ENCODE results near the gene GVQW3. TPM values are rescaled to one million over a fixed set of nuclear protein-coding genes. Genes with fewer than 3 reads are reported as not detected.

GVQW3 gene
- total RNA-seq, 4 donors from 2014 or later = 0.16 to 0.89 (median 0.81) TPM

GRCh38 chr11:76443268-76443980 is 62.3 kb downstream of the GVQW3 start:
- Histone ChIP-seq H3K4me3 (peak overlapping the region; percentile 73 to 82), H3K27me3 (no peaks in the 10 kb centered on the region), H3K27ac (peak overlapping the region; percentile 91 to 100 (median 96)), H3K4me1 (peaks cover 0 to 31% (median 14%) of the 10 kb centered on the region in 3 donors), H3K9me3 (no peaks in the 10 kb centered on the region), H3K36me3 (peaks cover 0 to 15% of the 10 kb centered on the region in 2 donors)
- no peak for ATAC-seq
- 33 to 36% methylated on average over 10 of the region's 10 CpGs for WGBS, 2 donors (ENCODE audit: low coverage in 1 of 2)
- TF ChIP-seq CTCF (IDR thresholded peaks at IDR 0.05) (no peak), EP300 (IDR thresholded peaks at IDR 0.05) (no peak), POLR2A (IDR thresholded peaks at IDR 0.05) (no peak), POLR2AphosphoS5 (IDR thresholded peaks at IDR 0.05) (no peak)

GRCh38 chr11:76444065-76444383 is 62.9 kb downstream of the GVQW3 start:
- TF ChIP-seq POLR2AphosphoS5 (IDR thresholded peaks at IDR 0.05) (no peak), CTCF (IDR thresholded peaks at IDR 0.05) (no peak), POLR2A (IDR thresholded peaks at IDR 0.05) (no peak), EP300 (IDR thresholded peaks at IDR 0.05) (no peak)
- ATAC-seq = no peak
- Histone ChIP-seq H3K27ac (peak overlapping the region; percentile 91 to 100 (median 96)), H3K9me3 (no peaks in the 10 kb centered on the region), H3K4me3 (peak overlapping the region; percentile 73 to 82), H3K36me3 (peaks cover 0 to 15% of the 10 kb centered on the region in 2 donors), H3K27me3 (no peaks in the 10 kb centered on the region), H3K4me1 (peaks cover 0 to 31% (median 14%) of the 10 kb centered on the region in 3 donors)
- WGBS, 2 donors (ENCODE audit: low coverage in 1 of 2) = 1% methylated on average over 10 of the region's 10 CpGs

- TF ChIP-seq EP300 (IDR thresholded peaks at IDR 0.05) = no peak
- TF ChIP-seq CTCF (IDR thresholded peaks at IDR 0.05) = peak in 2 of 4 experiments; percentile 5 to 16
- TF ChIP-seq POLR2AphosphoS5 (IDR thresholded peaks at IDR 0.05) = peak; percentile 100
- TF ChIP-seq POLR2A (IDR thresholded peaks at IDR 0.05) = peak; percentile 97 to 98
- peak within 1 kb of the TSS; percentile 73 to 82 for H3K4me3 ChIP-seq
- peak within 1 kb of the TSS; percentile 91 to 100 (median 96) for H3K27ac ChIP-seq
- peaks cover 0 to 31% (median 14%) of the 10 kb centered on the region in 3 donors for H3K4me1 ChIP-seq
- H3K9me3 ChIP-seq = no peaks in the 10 kb centered on the region
- 0 to 1% methylated on average over 19 of the region's 53 CpGs for WGBS, 2 donors (ENCODE audit: low coverage in 1 of 2)
- peak; percentile 99 for ATAC-seq
- H3K27me3 ChIP-seq = no peaks in the 10 kb centered on the region
- peaks cover 0 to 16% of the 10 kb centered on the region in 2 donors for H3K36me3 ChIP-seq
These were observed 63.4 kb downstream of the GVQW3 start, which contains the start of gene EMSY for GRCh38 chr11:76444384-76445120. Gene EMSY, plus strand, starts transcription at chr11:76445018. Its CDS starts 1,921 bp downstream, at chr11:76446939.

GRCh38 chr11:76445121-76446084 is 64.3 kb downstream of the GVQW3 start:
- H3K27me3 ChIP-seq = no peaks in the 10 kb centered on the region
- TF ChIP-seq CTCF (IDR thresholded peaks at IDR 0.05) (no peak), EP300 (IDR thresholded peaks at IDR 0.05) (no peak), POLR2AphosphoS5 (IDR thresholded peaks at IDR 0.05) (peak; percentile 5), POLR2A (IDR thresholded peaks at IDR 0.05) (peak in 1 of 2 donors; percentile 30)
- H3K4me3 ChIP-seq = peak overlapping the region; percentile 73 to 82
- H3K4me1 ChIP-seq = peaks cover 0 to 31% (median 14%) of the 10 kb centered on the region in 3 donors
- H3K9me3 ChIP-seq = no peaks in the 10 kb centered on the region
- peak overlapping the region; percentile 75 to 96 (median 94) for H3K27ac ChIP-seq
- 0% methylated on average over 2 to 7 of the region's 56 CpGs for WGBS, 2 donors (ENCODE audit: low coverage in 1 of 2)
- peaks cover 0 to 24% of the 10 kb centered on the region in 2 donors for H3K36me3 ChIP-seq
- peak; percentile 51 for ATAC-seq
